Common myeloid progenitor, CD34-positive (primary cell): ENCODE data around the gene CD48.

ENCODE experiments used
- CTCF ChIA-PET: fragments of 350-600 bp; sonication (Branson Sonifier 250); formaldehyde crosslinking; loops from one replicate; lab custom pipeline; 2021; ENCODE audit warnings: antibody characterized with exemption; lab: Charles Lee
- POLR2A ChIA-PET: fragments of 350-600 bp; sonication (Branson Sonifier 250); formaldehyde crosslinking; loops from one replicate; lab custom pipeline; 2021; ENCODE audit warnings: antibody characterized with exemption; lab: Charles Lee
- DNase-seq, 3 donors: peaks; one replicate each; pipeline versions ENCODE4 v3.0.0 to v3.0.0-alpha.2; 2013
- H3K27ac ChIP-seq, 2 experiments: 1 replicate in 1 of 2; 2 replicates in 1 of 2; pipeline ENCODE4 v1.7.0; 2013; ENCODE audit warnings: inconsistent platforms in 2 of 2, low read length in 2 of 2, mild to moderate bottlenecking in 2 of 2, low read depth in 1 of 2, moderate library complexity in 1 of 2; ENCODE audit not compliant: severe bottlenecking in 2 of 2, insufficient read depth in 1 of 2, poor library complexity in 1 of 2
- H3K27me3 ChIP-seq, 5 experiments: replicated peaks in 2 of 5; 1 replicate in 3 of 5; 2 replicates in 2 of 5; pipeline versions ENCODE4 v1.6.1 to v1.7.0; 2013; ENCODE audit warnings: low read length in 4 of 5, mild to moderate bottlenecking in 2 of 5, moderate library complexity in 2 of 5, inconsistent platforms in 1 of 5; ENCODE audit not compliant: insufficient read depth in 5 of 5, control insufficient read depth in 4 of 5
- H3K36me3 ChIP-seq, 4 experiments: 1 replicate in 2 of 4; 2 replicates in 2 of 4; pipeline versions ENCODE4 v1.6.1 to v1.7.0; 2013; ENCODE audit warnings: low read length in 3 of 4, control low read depth in 1 of 4, mild to moderate bottlenecking in 1 of 4; ENCODE audit not compliant: control insufficient read depth in 4 of 4, insufficient read depth in 4 of 4
- H3K4me1 ChIP-seq, 4 experiments: 1 replicate in 3 of 4; 2 replicates in 1 of 4; pipeline versions ENCODE4 v1.6.1 to v1.7.1; 2013; ENCODE audit warnings: low read length in 3 of 4, mild to moderate bottlenecking in 3 of 4, control low read depth in 1 of 4, inconsistent platforms in 1 of 4, moderate library complexity in 1 of 4; ENCODE audit not compliant: control insufficient read depth in 4 of 4, insufficient read depth in 4 of 4; ENCODE audit errors: control extremely low read depth in 1 of 4
- H3K4me3 ChIP-seq, 7 experiments: 1 replicate in 4 of 7; 2 replicates in 3 of 7; pipeline versions ENCODE4 v1.5.1 to v1.7.0; 2013; ENCODE audit warnings: mild to moderate bottlenecking in 7 of 7, low read length in 6 of 7, moderate library complexity in 6 of 7, inconsistent platforms in 2 of 7, low read depth in 2 of 7, control low read depth in 1 of 7; ENCODE audit not compliant: insufficient read depth in 4 of 7, control insufficient read depth in 1 of 7; ENCODE audit errors: extremely low read depth in 1 of 7
- H3K9me3 ChIP-seq, 5 experiments: 1 replicate in 4 of 5; 2 replicates in 1 of 5; pipeline versions ENCODE4 v1.6.1 to v1.7.1; 2013; ENCODE audit warnings: low read length in 4 of 5, mild to moderate bottlenecking in 2 of 5, inconsistent platforms in 1 of 5, low read depth in 1 of 5, moderate library complexity in 1 of 5; ENCODE audit not compliant: control insufficient read depth in 4 of 5, insufficient read depth in 2 of 5; ENCODE audit errors: control extremely low read depth in 1 of 5
- WGBS: methylation state at CpG from one replicate; pipeline ENCODE4 v1.1.5; 2013; ENCODE audit not compliant: insufficient coverage; 5-methylcytosine and 5-hydroxymethylcytosine counted together

The CD48 gene

DNA sequence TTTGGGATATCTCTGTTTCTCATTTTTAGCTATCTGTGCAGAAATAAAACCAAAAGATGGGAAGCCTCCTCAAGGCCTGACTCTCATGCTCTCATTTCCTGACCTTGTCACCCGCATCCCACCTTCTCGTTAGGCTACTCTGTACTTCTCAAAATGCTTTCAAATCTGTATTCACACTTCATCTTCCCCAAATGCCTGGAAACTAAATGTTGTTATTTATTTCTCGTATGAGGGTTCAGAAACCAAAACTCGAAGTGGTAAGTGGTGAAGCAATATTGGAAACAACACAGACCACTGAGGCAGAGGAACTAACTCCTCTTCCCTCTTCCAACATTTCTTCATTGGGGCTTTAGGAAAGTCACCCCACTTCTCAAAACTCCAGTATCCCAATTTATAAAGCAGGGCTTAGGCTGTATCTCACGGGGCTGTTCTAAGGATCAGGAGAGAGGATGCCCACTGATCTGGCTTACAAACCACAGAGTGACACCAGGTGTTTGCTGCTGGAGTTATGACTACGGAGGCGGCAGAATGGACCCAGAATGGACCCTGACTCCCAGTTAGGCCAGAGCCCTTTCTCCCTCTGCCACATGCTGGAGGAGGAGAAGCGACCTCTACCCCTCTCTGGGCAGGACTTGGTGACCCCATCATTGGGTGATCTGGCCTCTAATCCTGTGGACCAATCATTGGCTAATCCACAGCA lies 31.0 kb upstream of the CD48 start:
- no peaks in the 10 kb centered on the region for H3K36me3 ChIP-seq
- H3K9me3 ChIP-seq: no peaks in the 10 kb centered on the region
- POLR2A ChIA-PET: no interaction called here
- peaks cover 0 to 7% (median 0%) of the 10 kb centered on the region in 4 experiments for H3K4me1 ChIP-seq
- 94% methylated on average over 2 of the region's 8 CpGs for WGBS
- no peak overlapping the region for H3K27ac ChIP-seq
- no peak for DNase-seq
- no peak overlapping the region for H3K4me3 ChIP-seq
- no peaks in the 10 kb centered on the region for H3K27me3 ChIP-seq
- CTCF ChIA-PET: interaction anchor here (1.0 kb wide), 1 partner anchor 123 kb away, joined by 3 read pairs; no protein-coding TSS in a partner anchor

DNA sequence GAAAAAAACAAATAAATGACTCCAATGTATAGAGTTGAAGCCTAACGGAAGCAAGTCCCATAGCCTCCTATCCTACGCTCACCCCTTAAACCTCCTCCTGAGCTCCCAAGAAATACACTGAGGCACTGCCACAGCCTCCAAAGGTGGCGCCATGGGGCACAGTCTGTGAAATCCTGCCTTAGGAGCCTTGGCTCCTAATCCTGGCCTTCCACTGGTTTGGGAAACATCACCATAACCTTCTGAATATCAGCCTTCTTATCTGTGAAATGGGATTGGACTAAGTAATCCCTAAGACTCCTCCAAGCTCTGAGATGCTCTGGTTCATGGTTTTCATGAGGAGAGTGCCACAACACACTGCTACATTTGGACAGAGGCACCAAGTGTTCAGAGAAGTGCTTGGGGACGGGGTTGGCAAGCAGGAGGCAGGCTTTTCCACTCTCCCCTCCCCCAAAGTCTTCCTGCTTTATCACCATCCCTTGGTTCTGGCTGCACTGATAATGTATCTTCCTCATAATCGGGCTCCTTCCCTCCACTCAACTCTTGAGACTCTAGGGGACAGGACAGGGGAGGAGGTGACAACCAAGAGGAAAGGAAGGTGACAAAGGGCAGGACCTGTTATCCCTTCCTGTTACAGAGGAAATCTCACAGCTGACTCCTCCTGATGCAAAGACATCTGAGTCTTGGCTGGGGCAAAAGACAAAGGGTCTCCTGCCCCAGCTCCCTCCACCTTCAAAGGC lies 30.2 kb upstream of the CD48 start:
- ChIA-PET POLR2A (no interaction called here), CTCF (no interaction called here)
- Histone ChIP-seq H3K36me3 (no peaks in the 10 kb centered on the region), H3K27ac (no peak overlapping the region), H3K27me3 (no peaks in the 10 kb centered on the region), H3K4me3 (no peak overlapping the region), H3K4me1 (peaks cover 0 to 7% (median 0%) of the 10 kb centered on the region in 4 experiments), H3K9me3 (peaks cover 0 to 3% (median 3%) of the 10 kb centered on the region in 5 experiments)
- 83% methylated on average over 2 of the region's 5 CpGs for WGBS
- DNase-seq: no peak

DNA sequence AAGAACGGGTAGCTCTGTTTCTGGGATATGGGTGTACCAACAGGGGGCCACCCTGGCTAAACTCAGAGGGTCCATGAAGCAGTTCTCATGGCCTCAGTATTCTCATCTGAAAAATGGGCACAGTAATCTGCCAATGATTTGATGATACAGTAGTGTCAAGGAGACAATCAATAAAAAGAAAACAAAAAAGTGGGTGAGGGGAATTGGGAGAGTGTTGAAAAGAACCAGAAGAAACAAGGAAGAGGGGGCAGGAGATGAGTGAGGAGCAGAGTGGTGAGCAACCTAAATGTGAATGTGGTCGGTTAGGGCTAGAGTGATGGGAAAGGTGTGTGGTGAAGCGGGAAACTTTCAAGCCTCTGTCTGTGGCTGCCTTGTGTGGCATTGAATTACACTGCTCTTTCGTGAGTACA lies 29.5 kb upstream of the CD48 start:
- no peaks in the 10 kb centered on the region for H3K27me3 ChIP-seq
- WGBS: 100% methylated on average over 4 of the region's 4 CpGs
- H3K4me3 ChIP-seq: no peak overlapping the region
- ChIA-PET CTCF (no interaction called here), POLR2A (no interaction called here)
- H3K36me3 ChIP-seq: no peaks in the 10 kb centered on the region
- H3K9me3 ChIP-seq: peaks cover 0 to 6% (median 3%) of the 10 kb centered on the region in 5 experiments
- DNase-seq: no peak
- H3K4me1 ChIP-seq: peaks cover 0 to 7% (median 0%) of the 10 kb centered on the region in 4 experiments
- no peak overlapping the region for H3K27ac ChIP-seq

DNA sequence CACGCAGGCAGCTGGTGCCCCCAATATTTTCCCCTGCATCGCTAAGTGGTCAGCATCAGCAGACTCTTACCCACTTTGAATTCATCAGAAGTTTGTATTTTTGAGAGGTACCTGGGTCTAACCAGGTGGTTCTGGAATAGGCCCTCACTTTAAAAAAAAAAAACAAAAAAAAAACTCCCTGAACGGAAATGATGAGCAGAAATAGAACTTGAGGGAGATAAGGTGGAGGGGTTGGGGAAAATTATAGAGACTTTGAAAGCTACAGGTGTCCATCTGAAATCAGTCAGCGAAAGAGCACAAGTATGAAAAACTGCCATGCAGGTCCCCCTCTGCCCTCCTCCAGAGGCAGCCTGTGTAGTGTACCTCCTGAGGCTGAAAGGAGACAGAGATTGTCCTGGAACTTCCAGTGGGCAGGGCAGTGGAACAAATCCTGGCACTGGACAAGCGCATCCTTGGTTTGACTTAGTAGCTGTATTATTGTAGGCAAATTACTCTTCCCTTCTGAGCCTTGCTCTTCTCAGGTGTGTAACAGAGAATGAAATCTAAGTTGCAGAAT lies 28.6 kb upstream of the CD48 start:
- 100% methylated on average over 3 of the region's 5 CpGs for WGBS
- H3K4me3 ChIP-seq: no peak overlapping the region
- DNase-seq: no peak
- no peak overlapping the region for H3K27ac ChIP-seq
- ChIA-PET CTCF (interaction anchor here (0.6 to 1.6 kb wide), 3 partner anchors 15 to 230 kb away, joined by 3 to 5 read pairs (median 3); no protein-coding TSS in a partner anchor), POLR2A (no interaction called here)
- H3K9me3 ChIP-seq: peaks cover 0 to 8% (median 3%) of the 10 kb centered on the region in 5 experiments
- no peaks in the 10 kb centered on the region for H3K36me3 ChIP-seq
- H3K27me3 ChIP-seq: no peaks in the 10 kb centered on the region
- peaks cover 0 to 7% (median 0%) of the 10 kb centered on the region in 4 experiments for H3K4me1 ChIP-seq

DNA sequence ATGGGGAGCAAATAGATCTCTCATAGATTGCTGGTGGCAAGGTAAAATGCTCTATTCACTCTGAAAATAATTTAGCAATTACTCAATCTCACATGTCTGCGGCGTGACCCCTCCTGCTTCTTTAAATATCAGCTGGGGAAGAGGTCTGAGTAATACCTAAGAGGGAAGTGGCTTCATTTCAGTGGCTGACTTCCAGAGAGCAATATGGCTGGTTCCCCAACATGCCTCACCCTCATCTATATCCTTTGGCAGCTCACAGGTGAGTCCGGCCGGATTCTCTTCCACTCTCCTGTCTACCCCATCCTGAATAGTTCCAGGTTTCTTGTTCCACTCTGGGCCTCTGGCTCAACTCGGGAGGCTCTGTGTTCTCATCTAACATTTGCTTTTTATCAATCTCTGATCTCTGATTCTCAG lies 27.5 kb upstream of the CD48 start, which contains the start of gene SLAMF7:
TSS of gene SLAMF7 (plus strand) at position 150 of the 414 bp plus-strand sequence. CDS start at position 205, 55 bp downstream.
- ChIA-PET CTCF (interaction anchor here (1.2 to 1.6 kb wide), 2 partner anchors 14 to 38 kb away, joined by 4 to 5 read pairs; no protein-coding TSS in a partner anchor), POLR2A (interaction anchor here (1.0 kb wide), 2 partner anchors 99 to 166 kb away, joined by 3 to 5 read pairs; no protein-coding TSS in a partner anchor)
- 95% methylated on average over 2 of the region's 5 CpGs for WGBS

DNA sequence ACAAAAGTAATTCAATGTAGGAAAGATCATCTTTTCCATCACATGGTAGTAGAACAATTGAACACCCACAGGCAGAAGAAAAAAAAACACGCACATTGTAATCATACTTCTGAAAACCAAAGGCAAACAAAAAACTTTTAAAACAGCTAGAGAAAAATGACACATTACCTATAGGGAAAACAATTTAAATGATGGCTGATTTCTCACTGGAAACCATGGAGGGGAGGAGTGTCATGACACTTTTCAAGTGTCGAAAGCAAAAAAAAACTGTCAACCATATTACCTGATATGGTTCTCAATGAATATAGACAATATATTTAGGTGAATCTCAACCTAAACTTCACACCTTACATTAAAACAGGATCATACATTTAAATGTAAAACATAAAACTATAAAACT lies 26.6 kb upstream of the CD48 start:
- Histone ChIP-seq H3K27ac (no peak overlapping the region), H3K4me3 (no peak overlapping the region), H3K9me3 (peaks cover 0 to 15% (median 3%) of the 10 kb centered on the region in 5 experiments), H3K36me3 (peaks cover 0 to under 1% (median 0%) of the 10 kb centered on the region in 4 experiments), H3K27me3 (no peaks in the 10 kb centered on the region), H3K4me1 (peaks cover 0 to 7% (median 0%) of the 10 kb centered on the region in 4 experiments)
- no peak for DNase-seq
- ChIA-PET CTCF (interaction anchor here (0.7 to 1.3 kb wide), 4 partner anchors 10 to 39 kb away, joined by 3 to 4 read pairs (median 4); no protein-coding TSS in a partner anchor), POLR2A (interaction anchor here (1.0 kb wide), 2 partner anchors 98 to 167 kb away, joined by 3 to 5 read pairs; no protein-coding TSS in a partner anchor)
- no CpG with 5 or more reads among the region's 2 CpGs for WGBS

More for the DNA sequence above, 27.5 kb upstream of the CD48 start, which contains the start of gene SLAMF7:
- H3K27ac ChIP-seq: no peak within 1 kb of the TSS
- H3K4me1 ChIP-seq: peaks cover 0 to 7% (median 0%) of the 10 kb centered on the region in 4 experiments
- no peaks in the 10 kb centered on the region for H3K27me3 ChIP-seq
- peak in 2 of 3 donors; percentile 53 to 58 for DNase-seq
- no peak within 1 kb of the TSS for H3K4me3 ChIP-seq
- H3K9me3 ChIP-seq: peaks cover 0 to 15% (median 3%) of the 10 kb centered on the region in 5 experiments
- H3K36me3 ChIP-seq: no peaks in the 10 kb centered on the region
